NCI-H345 treated with DMSO at 0.1 percent for 48 hours (cell line): Measurements from ENCODE around the gene PTCH2.
"Not testable (repeated sequence)": the region's sequence is repeated elsewhere in the genome, so short reads cannot be mapped to it uniquely, and the experiment has no call there.

ENCODE experiments used
- DNase-seq: peaks from one replicate; lab custom pipeline; 2025; ENCODE audit not compliant: unreplicated experiment; lab: John Stamatoyannopoulos, UW

The PTCH2 gene

GRCh38 chr1:44846985-44847384, 3.9 kb upstream of the PTCH2 start:
- no peak for DNase-seq

- DNase-seq, result no peak
Observed at GRCh38 chr1:44842486-44842861, 579 bp downstream of the PTCH2 start.

DNA sequence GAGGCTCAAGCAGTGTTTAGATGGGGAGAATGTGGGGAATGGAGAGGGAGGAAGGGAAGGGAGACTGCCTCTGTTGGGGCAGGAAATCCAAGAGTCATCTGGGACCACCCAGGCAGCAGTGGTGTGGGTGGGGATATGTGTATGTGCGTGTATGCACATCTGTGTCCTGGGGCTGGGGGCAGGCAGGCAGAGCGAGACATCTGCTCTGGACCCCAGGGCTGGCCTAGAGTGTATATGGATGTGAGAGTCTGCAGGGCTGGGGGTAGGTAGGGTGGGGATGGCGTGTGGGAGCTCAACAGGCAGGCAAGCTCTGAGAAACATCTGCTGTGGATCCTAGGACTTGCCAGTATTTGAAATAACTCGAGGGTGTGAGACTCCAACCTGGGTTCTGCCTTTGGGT, 3.5 kb downstream of the PTCH2 start:
- DNase-seq, result no peak

- DNase-seq, result not testable (repeated sequence)
Observed at GRCh38 chr1:44838294-44838693, 4.8 kb downstream of the PTCH2 start.

DNA sequence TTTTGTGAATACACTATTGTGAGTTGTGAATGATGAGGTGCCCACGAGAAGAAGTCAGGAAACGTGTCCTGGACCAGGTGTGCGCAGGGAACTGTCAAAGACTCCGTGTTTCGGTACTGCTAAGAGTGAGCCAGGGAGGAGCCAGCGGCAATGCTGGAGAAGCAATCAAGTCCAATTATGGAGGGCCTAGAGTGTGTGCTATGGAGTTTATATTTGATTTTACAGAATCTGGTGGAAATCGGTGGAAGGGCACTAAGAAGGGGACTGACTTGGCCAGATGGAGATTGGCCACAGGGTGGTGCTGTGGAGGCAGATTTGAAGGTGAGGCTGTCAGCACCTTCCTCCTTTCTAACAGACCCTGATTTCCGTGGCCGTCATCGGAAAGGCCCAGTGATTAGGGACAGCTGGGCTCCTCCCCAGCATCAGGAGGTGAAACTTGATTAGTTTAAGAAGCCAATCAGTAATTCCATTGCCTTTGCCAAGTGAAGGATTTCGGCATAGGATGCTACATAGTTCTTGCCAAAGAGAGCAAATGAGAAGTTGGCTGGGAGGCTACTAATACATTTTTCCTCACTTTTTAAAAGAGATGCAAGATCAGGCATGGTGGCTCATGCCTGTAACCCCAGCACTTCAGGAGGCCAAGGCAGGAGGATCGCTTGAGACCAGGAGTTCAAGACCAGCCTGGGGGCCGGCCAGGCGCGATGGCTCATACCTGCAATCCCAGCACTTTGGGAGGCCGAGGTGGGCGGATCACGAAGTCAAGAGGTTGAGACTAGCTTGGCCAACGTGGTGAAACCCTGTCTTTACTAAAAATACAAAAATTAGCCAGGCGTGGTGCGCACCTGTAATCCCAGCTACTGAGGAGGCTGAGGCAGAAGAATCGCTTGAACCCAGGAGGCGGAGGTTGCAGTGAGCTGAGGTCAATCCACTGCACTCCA, 7.0 kb downstream of the PTCH2 start:
- peak; percentile 63 for DNase-seq

- DNase-seq, result no peak
Observed at GRCh38 chr1:44834328-44834727, 8.7 kb downstream of the PTCH2 start.

DNA sequence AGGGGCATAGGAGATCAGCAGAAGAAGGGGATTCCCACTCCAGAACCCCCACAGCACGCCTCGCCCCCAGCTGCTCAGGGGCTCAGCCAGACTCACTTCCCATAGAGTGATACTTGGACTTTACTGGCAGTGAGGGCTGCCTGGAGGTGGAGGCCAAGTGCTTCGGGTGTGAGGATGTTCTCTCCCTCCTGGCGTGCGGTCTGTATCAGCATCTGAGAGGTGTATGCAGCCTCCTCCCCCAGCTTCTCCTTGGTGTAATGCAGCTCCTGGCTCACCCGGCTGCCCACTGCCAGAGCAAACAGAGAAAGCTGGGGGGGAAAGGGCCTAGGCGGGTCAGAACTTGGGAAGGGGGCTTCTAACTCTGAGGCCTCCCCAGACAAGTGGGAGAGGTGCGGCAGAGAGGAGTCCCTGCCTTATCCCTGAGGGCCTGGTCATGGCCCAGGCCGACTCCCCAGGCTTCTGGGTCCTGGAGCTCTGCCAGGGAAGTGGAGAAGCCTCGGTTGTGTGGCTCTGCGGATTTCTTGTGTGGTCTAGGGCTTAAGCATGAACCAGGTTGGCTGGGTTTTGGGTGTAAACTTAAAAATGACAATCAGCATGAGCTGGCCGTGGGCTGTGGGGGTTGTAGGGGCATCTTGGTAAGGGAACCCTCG, 10.9 kb downstream of the PTCH2 start:
- no peak for DNase-seq

DNA sequence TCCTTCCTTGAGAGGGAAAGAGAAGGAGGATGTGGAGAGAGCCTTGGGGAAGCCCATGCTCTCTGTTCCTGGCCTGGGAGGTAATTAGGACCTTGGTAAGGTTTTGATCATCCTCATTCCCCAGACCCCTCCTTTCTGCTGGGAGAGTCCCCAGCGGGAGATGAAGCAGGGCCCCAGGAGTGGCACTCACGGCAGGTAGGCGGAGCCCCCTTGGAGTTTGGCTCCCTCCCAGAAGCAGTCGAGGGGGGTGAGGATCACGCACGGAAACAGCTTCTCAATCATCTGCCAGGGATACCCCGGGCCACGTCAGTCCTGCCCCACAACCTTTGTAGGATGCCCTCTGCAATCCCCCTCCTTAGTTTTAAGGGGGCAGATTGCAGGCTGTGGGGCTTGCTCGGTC, 11.5 kb downstream of the PTCH2 start:
- peak; percentile 32 for DNase-seq

GRCh38 chr1:44830900-44831304, 12.2 kb downstream of the PTCH2 start:
- DNase-seq, result no peak

DNA sequence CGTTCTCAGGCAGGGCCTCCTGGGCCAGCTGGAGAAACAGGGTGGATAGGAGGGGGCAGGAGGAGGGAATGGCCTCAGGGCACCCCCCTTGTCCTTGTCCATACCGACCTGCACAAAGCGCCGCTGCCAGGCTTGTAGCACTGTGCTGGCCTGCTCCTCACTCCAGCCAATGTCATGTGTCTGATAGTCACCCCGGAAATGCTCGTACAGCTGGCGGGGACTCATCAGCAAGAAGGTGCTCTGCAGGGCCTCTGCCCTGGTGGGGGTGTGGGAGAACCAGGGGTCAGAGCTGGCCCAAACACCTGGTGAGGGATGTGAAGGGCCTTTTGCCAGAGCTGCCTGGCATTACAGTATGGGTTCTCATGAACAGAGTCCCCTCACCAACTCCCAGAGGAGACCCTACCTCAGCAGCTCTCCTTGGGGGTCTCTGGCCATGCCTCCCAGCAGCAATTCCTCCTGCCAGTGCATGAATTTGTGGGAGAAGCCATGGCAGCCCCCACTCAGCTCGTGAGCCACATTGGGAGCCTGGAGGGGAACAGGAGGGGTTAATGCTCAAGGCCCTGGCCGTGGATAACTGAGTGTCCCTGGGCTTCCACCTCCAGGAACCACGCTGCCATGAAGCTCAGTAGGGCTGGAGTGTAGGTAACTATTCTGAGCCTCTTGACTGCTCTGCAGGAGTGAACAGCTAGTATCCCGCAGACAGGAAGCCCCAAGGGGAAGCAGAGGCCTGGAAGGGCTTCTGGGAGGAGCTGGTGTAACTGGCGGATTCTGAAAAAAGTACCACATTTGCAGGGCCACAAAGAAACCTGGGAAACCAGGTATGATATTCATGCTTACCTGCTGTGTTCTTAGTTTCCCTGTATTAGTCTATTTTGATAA, 13.3 kb downstream of the PTCH2 start:
- DNase-seq, result no peak

GRCh38 chr1:44828841-44829440, 14.1 kb downstream of the PTCH2 start:
- no peak for DNase-seq

DNA sequence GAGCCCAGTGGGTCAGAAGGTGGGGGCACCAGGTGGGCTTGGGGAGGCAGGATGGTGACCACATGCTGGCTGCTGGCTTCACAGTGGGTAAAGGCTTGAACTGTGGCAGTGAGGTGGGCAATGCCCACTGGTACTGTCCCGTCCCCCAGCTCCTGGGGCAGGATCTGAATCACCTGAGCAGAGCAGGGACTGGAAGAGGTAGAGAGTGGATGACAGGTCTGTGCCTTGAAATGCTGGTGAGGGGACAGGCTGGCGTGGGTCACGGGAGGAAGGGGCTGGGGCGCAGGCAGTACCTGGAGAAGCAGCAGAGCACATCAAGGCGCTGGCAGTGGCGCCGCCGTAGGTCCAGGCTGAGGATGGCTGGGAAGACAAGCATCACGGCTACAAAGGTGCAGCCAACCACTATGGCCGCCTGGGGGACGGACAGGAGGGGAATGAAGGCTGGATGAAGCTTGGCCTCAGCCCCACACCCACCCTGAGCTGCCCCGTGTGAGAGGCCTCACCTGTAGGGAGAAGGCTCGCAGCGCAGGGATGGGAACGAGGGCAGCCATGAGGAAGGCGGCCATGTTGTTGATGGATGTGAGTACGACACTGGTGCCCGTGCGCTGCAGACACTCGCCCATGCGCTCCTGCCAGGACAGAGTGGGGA, 14.9 kb downstream of the PTCH2 start:
- DNase-seq, result no peak

DNA sequence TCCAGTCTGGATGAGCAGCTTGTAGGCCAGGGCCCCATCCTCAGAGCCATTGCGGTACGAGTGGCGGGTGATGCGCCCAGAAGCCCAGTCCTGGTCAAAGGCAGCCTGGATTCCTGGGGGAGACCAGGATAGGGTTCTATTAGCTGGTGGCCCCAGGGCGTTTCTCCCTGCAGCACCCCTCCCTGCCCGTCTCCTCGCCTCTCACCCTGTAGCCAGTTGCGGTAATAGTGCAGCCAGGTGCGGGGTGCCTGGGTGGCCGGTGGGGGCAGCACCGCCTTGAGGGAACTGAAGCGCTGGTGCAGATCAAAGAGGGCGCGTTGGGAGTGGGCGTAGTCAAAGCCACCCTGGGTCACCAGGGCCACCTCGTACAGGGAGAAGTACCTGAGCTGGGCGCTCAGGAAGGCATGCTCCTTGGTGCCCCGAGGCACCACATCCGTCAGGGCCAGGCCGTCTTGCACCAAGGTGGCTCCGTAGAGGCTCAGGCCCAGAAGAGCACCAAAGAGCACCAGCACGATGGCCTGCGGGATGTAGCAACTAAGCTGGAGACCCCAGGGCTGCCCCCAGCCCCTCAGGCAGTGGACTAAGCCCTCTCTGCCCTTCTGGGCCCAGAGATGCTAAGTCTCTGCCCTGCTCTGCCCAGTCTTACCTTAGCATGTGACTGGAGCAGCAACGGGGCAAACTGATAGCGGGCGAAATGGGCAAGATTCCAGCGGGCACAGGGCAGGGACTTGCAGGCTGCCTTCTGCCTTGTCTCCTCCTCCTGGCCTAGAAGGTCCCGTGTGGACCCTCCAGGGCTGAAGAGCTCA, 15.7 kb downstream of the PTCH2 start:
- DNase-seq, result no peak

DNA sequence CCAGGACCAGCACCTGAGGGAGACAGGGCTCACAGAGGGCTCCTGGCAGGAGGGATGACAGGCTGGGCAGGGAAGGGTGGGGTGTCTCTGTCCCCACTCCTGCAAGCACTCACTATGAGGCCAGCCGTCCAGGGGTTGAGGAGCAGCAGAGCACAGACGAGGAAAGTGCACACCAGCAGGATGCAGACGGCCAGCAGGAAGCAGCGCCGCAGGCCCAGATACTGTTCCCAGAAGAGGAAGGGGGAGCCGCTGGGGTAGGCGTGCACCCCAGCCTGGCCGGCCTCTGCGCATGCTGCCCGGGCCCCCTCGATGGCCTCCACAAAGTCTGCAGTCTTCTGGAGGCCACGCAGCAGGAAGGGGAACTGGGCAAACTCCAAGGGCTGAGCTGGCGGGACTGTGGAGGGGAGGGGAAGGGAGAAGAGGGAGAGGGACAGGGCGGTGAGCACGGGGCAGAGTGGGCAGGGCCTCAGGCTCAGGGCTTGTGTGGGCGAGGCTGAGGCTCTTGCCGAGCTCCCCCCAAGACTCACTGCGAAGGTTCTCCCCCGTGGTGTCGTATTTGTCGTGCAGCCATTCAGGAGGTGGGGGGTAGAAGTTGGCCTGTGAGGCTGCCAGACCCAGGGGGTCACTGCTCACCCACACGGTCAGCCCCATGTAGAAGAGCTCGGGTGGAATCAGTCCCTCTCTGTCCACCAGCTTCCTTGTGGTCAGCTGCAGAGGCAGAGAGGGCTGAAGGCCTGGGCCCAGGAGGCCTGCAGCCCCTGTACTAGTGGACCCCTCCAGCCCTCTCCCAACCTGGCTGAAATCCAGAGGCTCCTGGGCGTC, 16.5 kb downstream of the PTCH2 start:
- no peak for DNase-seq

GRCh38 chr1:44824392-44824791, 18.7 kb downstream of the PTCH2 start:
- not testable (repeated sequence) for DNase-seq

GRCh38 chr1:44822981-44823451, 20.0 kb downstream of the PTCH2 start:
- no peak for DNase-seq

- DNase-seq, result no peak
Observed at GRCh38 chr1:44822131-44822701, 20.8 kb downstream of the PTCH2 start.

GRCh38 chr1:44821240-44821715, 21.8 kb downstream of the PTCH2 start:
- DNase-seq, result no peak
